GM23338 (cell line): ENCODE measurements around the gene PACC1. TPM values are rescaled to one million over a fixed set of nuclear protein-coding genes. Genes with fewer than 3 reads are reported as not detected.

Experiments
- ATAC-seq: fragments of 200-7000 bp; cut with Tn5 transposase; 3 replicates; pipeline ENCODE4 v1.9.1; 2020
- DNase-seq: peaks from one replicate; pipeline ENCODE4 v3.0.0-alpha.2; 2015; ENCODE audit warnings: low spot score
- H2AFZ ChIP-seq: fragments of 200-600 bp; sonication (generic); 2 replicates; pipeline ENCODE4 v1.8.0; 2016; ENCODE audit warnings: antibody characterized with exemption, mild to moderate bottlenecking, moderate library complexity
- H3F3A ChIP-seq: fragments of 200-600 bp; sonication (generic); replicated peaks from 2 replicates; pipeline ENCODE4 v1.8.0; 2017; ENCODE audit warnings: antibody characterized with exemption, mixed run types, low read depth
- H3K27ac ChIP-seq: fragments of 200-600 bp; sonication (generic); 2 replicates; pipeline ENCODE4 v1.6.1; 2016; ENCODE audit warnings: low read depth
- H3K27me3 ChIP-seq: fragments of 200-600 bp; sonication (generic); 2 replicates; pipeline ENCODE4 v1.8.0; 2016; ENCODE audit warnings: mild to moderate bottlenecking, mixed run types, moderate library complexity; ENCODE audit not compliant: insufficient read depth
- H3K36me3 ChIP-seq: fragments of 200-600 bp; sonication (generic); 2 replicates; pipeline ENCODE4 v1.8.0; 2016; ENCODE audit warnings: mild to moderate bottlenecking; ENCODE audit not compliant: insufficient read depth
- H3K4me1 ChIP-seq: fragments of 200-600 bp; sonication (generic); 2 replicates; pipeline ENCODE4 v1.8.0; 2016; ENCODE audit warnings: mild to moderate bottlenecking, moderate library complexity; ENCODE audit not compliant: insufficient read depth
- H3K4me2 ChIP-seq: fragments of 200-600 bp; sonication (generic); 2 replicates; pipeline ENCODE4 v1.7.1; 2017; ENCODE audit warnings: mixed run types
- H3K4me3 ChIP-seq: fragments of 200-600 bp; sonication (generic); 2 replicates; pipeline ENCODE4 v1.6.1; 2016; ENCODE audit warnings: mixed run types
- H3K79me2 ChIP-seq: fragments of 200-600 bp; sonication (generic); replicated peaks from 2 replicates; pipeline ENCODE4 v1.8.0; 2017; ENCODE audit warnings: mild to moderate bottlenecking; ENCODE audit not compliant: insufficient read depth
- H3K9me2 ChIP-seq: fragments of 200-600 bp; sonication (generic); 2 replicates; pipeline ENCODE4 v1.8.0; 2017; ENCODE audit not compliant: insufficient read depth
- H4K20me1 ChIP-seq: fragments of 200-600 bp; sonication (generic); replicated peaks from 2 replicates; pipeline ENCODE4 v1.8.0; 2017; ENCODE audit warnings: mild to moderate bottlenecking; ENCODE audit not compliant: insufficient read depth
- H3K27ac Mint-ChIP-seq: 2 replicates; pipeline ENCODE4 v1.8.0; 2020; ENCODE audit warnings: inconsistent platforms, mild to moderate bottlenecking, moderate library complexity, mixed read lengths
- H3K27me3 Mint-ChIP-seq: 3 replicates; pipeline ENCODE4 v1.8.0; 2022; ENCODE audit warnings: low read depth, mild to moderate bottlenecking, moderate library complexity, mixed read lengths, inconsistent platforms; ENCODE audit not compliant: insufficient read depth, poor library complexity
- H3K36me3 Mint-ChIP-seq: 3 replicates; pipeline ENCODE4 v1.8.0; 2021; ENCODE audit warnings: low read depth, mild to moderate bottlenecking, inconsistent platforms, moderate library complexity, mixed read lengths
- H3K4me1 Mint-ChIP-seq: 3 replicates; pipeline ENCODE4 v1.8.0; 2020; ENCODE audit warnings: mild to moderate bottlenecking, inconsistent platforms, mixed read lengths
- H3K4me3 Mint-ChIP-seq: 3 replicates; pipeline ENCODE4 v1.8.0; 2021; ENCODE audit warnings: moderate library complexity, mild to moderate bottlenecking, inconsistent platforms, mixed read lengths
- H3K9me3 Mint-ChIP-seq: 3 replicates; pipeline ENCODE4 v1.8.0; 2020; ENCODE audit warnings: moderate library complexity, mild to moderate bottlenecking, inconsistent platforms, mixed read lengths
- CTCF ChIP-seq, 2 experiments: fragments of 200-600 bp in 1 of 2; sonication (generic) in 1 of 2; conservative IDR thresholded peaks; 2 replicates each; pipeline versions ENCODE4 v1.5.1 to v1.6.1; 2016 to 2017; ENCODE audit warnings: antibody characterized with exemption in 2 of 2, low read depth in 2 of 2, mild to moderate bottlenecking in 2 of 2, moderate library complexity in 1 of 2
- NANOG ChIP-seq: IDR thresholded peaks from 2 replicates; pipeline ENCODE4 v1.6.1; 2016; ENCODE audit warnings: antibody characterized with exemption, borderline replicate concordance
- POLR2AphosphoS5 ChIP-seq: IDR thresholded peaks from 2 replicates; pipeline ENCODE4 v1.6.1; 2016; ENCODE audit warnings: antibody characterized with exemption, low read depth
- REST ChIP-seq: IDR thresholded peaks from one replicate; pipeline ENCODE4 v1.6.1; 2018; ENCODE audit warnings: antibody characterized with exemption; ENCODE audit not compliant: unreplicated experiment
- STAT1 ChIP-seq: IDR thresholded peaks from one replicate; pipeline ENCODE4 v1.6.1; 2016; ENCODE audit warnings: antibody characterized with exemption; ENCODE audit not compliant: unreplicated experiment
- ZNF114 ChIP-seq: fragments of 250-450 bp; sonication (Bioruptor Pico); IDR thresholded peaks from 2 replicates; pipeline ENCODE4 v1.5.0; 2020; ENCODE audit warnings: mild to moderate bottlenecking, moderate library complexity
- ZNF331 ChIP-seq: fragments of 250-450 bp; sonication (Bioruptor Pico); IDR thresholded peaks from 2 replicates; pipeline ENCODE4 v1.5.0; 2020; ENCODE audit warnings: low read depth, mild to moderate bottlenecking, moderate library complexity
- ZNF462 ChIP-seq: fragments of 250-450 bp; sonication (Bioruptor Pico); IDR thresholded peaks from 2 replicates; pipeline ENCODE4 v1.5.0; 2020; ENCODE audit warnings: mild to moderate bottlenecking, moderate library complexity
- polyA plus RNA-seq: library from polyadenylated mRNA; unstranded; fragments of >200 nt; fragmentation: Nextera tagmentation; extraction: Ambion mirVana; gene quantifications from 2 replicates; pipeline ENCODE4 v1.2.1, GENCODE V29; 2016
- total RNA-seq: library from RNA; depleted of rRNA; stranded (reverse); fragments of >200 nt; shearing (Covaris generic); gene quantifications from 2 replicates; pipeline ENCODE4 v1.2.3, GENCODE V29; 2014

Gene PACC1
- total and polyA plus RNA-seq, 2 experiments from 2014 or later: 17.1 to 18.0 TPM

- Mint-ChIP-seq H3K27ac (no peak overlapping the region), H3K9me3 (no peaks in the 10 kb centered on the region), H3K4me1 (peaks cover 2% of the 10 kb centered on the region; the same call in 2 of the 3 replicates), H3K36me3 (peaks cover 74% of the 10 kb centered on the region), H3K27me3 (peaks cover 3% of the 10 kb centered on the region), H3K4me3 (no peak overlapping the region)
- DNase-seq: no peak
- no peaks in the 10 kb centered on the region for H3K9me2 ChIP-seq
- H3K4me3 ChIP-seq: no peak overlapping the region
- TF ChIP-seq ZNF462 (CRISPR knock-in tag): no peak
- TF ChIP-seq POLR2AphosphoS5: no peak
- no peak for TF ChIP-seq CTCF (conservative IDR thresholded peaks at IDR 0.05; ENCODE audit: low read depth in 2 of 2)
- no peak for ATAC-seq
- H3K27me3 ChIP-seq: no peaks in the 10 kb centered on the region
- no peak overlapping the region for H2AFZ ChIP-seq
- H4K20me1 ChIP-seq: peaks cover 1% of the 10 kb centered on the region
- H3K4me2 ChIP-seq: no peak overlapping the region
- no peak overlapping the region for H3K27ac ChIP-seq
- H3F3A ChIP-seq: 0 out of 2 replicates have a peak, but pooled peaks cover 3% of the 10 kb centered on the region
- H3K79me2 ChIP-seq: no peaks in the 10 kb centered on the region
- H3K4me1 ChIP-seq: no peaks in the 10 kb centered on the region
- peaks cover 4% of the 10 kb centered on the region; the same call in 1 of the 2 replicates for H3K36me3 ChIP-seq
These were observed 37.0 kb downstream of the PACC1 start for GRCh38 chr1:212377644-212378043.

GRCh38 chr1:212375986-212376385 lies 38.7 kb downstream of the PACC1 start:
- Mint-ChIP-seq H3K9me3 (no peaks in the 10 kb centered on the region), H3K4me1 (no peaks in the 10 kb centered on the region), H3K27me3 (no peaks in the 10 kb centered on the region), H3K36me3 (peaks cover 75% of the 10 kb centered on the region), H3K4me3 (no peak overlapping the region), H3K27ac (no peak overlapping the region)
- H3K27me3 ChIP-seq: no peaks in the 10 kb centered on the region
- H3K4me2 ChIP-seq: no peak overlapping the region
- peaks cover 4% of the 10 kb centered on the region; the same call in 1 of the 2 replicates for H3K36me3 ChIP-seq
- ATAC-seq (no peak; the same call in 2 of the 3 replicates), DNase-seq (no peak)
- H3K27ac ChIP-seq: no peak overlapping the region
- H2AFZ ChIP-seq: no peak overlapping the region
- H4K20me1 ChIP-seq: peaks cover 7% of the 10 kb centered on the region
- H3K4me3 ChIP-seq: no peak overlapping the region
- no peaks in the 10 kb centered on the region for H3K79me2 ChIP-seq
- H3F3A ChIP-seq: 0 out of 2 replicates have a peak, but pooled peaks cover 3% of the 10 kb centered on the region
- H3K4me1 ChIP-seq: no peaks in the 10 kb centered on the region
- no peaks in the 10 kb centered on the region for H3K9me2 ChIP-seq
- TF ChIP-seq CTCF (conservative IDR thresholded peaks at IDR 0.05; ENCODE audit: low read depth in 2 of 2): no peak
- TF ChIP-seq REST: no peak
- TF ChIP-seq ZNF114 (CRISPR knock-in tag): no peak
- TF ChIP-seq STAT1: no peak
- TF ChIP-seq NANOG: no peak
- no peak for TF ChIP-seq ZNF331
